ENCODE data around the gene KRT74. TPM values are rescaled to one million over a fixed set of nuclear protein-coding genes. Genes with fewer than 3 reads are reported as not detected.

KRT74 gene
- total and polyA plus RNA-seq, 2 of the 8 experiments (the other 6 are each of a cell fraction or from before 2014, with no cell fraction given) = not detected

GRCh38 chr12:52519826-52520662, 53.6 kb downstream of the KRT74 start, which contains the start of gene KRT5:
Gene KRT5, minus strand, starts transcription at chr12:52520394. Its CDS starts 98 bp downstream, at chr12:52520296.
- no peaks in the 10 kb centered on the region for H3K23me2 ChIP-seq (ENCODE audit: low read depth, low read length)
- no peak within 1 kb of the TSS for H3K18ac ChIP-seq (ENCODE audit: extremely low read depth, low read length)
- H4K5ac ChIP-seq (ENCODE audit: insufficient read length, low read depth, low read length) = no peak within 1 kb of the TSS
- H3K79me2 ChIP-seq (ENCODE audit: control insufficient read depth in 1 of 2, insufficient read depth in 2 of 2, low read length in 2 of 2) = no peaks in the 10 kb centered on the region
- H2BK20ac ChIP-seq (ENCODE audit: low read length) = no peak within 1 kb of the TSS
- no peak within 1 kb of the TSS for H3K9ac ChIP-seq (replicated peaks in 1 of 4; ENCODE audit: extremely low read depth in 1 of 4, low read depth in 3 of 4, low read length in 3 of 4)
- peak within 1 kb of the TSS; percentile 37; the same call in 1 of the 2 replicates for H2BK5ac ChIP-seq (ENCODE audit: low read depth, low read length)
- no peaks in the 10 kb centered on the region for H4K20me1 ChIP-seq (replicated peaks in 1 of 2; ENCODE audit: control insufficient read depth in 1 of 2, insufficient read depth in 2 of 2, low read length in 2 of 2)
- H3K4ac ChIP-seq (replicated peaks; ENCODE audit: insufficient read length, low read depth, low read length) = no peak within 1 kb of the TSS
- H3K4me1 ChIP-seq (replicated peaks in 1 of 4; ENCODE audit: control insufficient read depth in 3 of 4, insufficient read depth in 4 of 4, low read length in 3 of 4) = peaks cover 0 to 1% (median 0%) of the 10 kb centered on the region in 4 experiments; a peak in 1 of 7 replicates
- H3K79me1 ChIP-seq (ENCODE audit: low read depth, low read length) = no peaks in the 10 kb centered on the region
- H3K4me3 ChIP-seq (ENCODE audit: extremely low read depth in 1 of 4, insufficient read depth in 2 of 4, low read depth in 3 of 4, low read length in 4 of 4) = no peak within 1 kb of the TSS
- H3K23ac ChIP-seq (ENCODE audit: insufficient read length) = no peak within 1 kb of the TSS
- H2BK12ac ChIP-seq (ENCODE audit: low read depth, low read length) = no peak within 1 kb of the TSS
- TF ChIP-seq HDAC6 (IDR thresholded peaks at IDR 0.05; ENCODE audit: low read depth, low read length) (no peak), ATF3 (IDR thresholded peaks at IDR 0.05; ENCODE audit: insufficient read depth, low read depth, low read length) (no peak), EZH2 (IDR thresholded peaks at IDR 0.05; ENCODE audit: low read depth, low read length, severe bottlenecking) (no peak), EP300 (IDR thresholded peaks at IDR 0.05; ENCODE audit: borderline replicate concordance in 1 of 2, low read depth in 2 of 2, low read length in 2 of 2) (no peak)
- no peaks in the 10 kb centered on the region; a peak in 1 of 4 replicates for H3K9me3 ChIP-seq (ENCODE audit: insufficient read depth in 2 of 2, low read depth in 1 of 2, low read length in 1 of 2)
- FAIRE-seq (no peak), DNase-seq (ENCODE audit: low read depth in 1 of 2, low spot score in 2 of 2) (peak in 1 of 2 experiments; percentile 38)
- no peak within 1 kb of the TSS for H3K56ac ChIP-seq (replicated peaks; ENCODE audit: insufficient read length, low read depth, low read length)
- H3K36me3 ChIP-seq (ENCODE audit: control insufficient read depth in 2 of 4, insufficient read depth in 4 of 4, low read length in 3 of 4) = no peaks in the 10 kb centered on the region
- H3K27me3 ChIP-seq (replicated peaks in 1 of 4; ENCODE audit: control insufficient read depth in 3 of 4, extremely low read depth in 1 of 4, insufficient read depth in 3 of 4, low read length in 3 of 4) = no peaks in the 10 kb centered on the region
- H3K27ac ChIP-seq (ENCODE audit: low read depth, low read length) = no peak within 1 kb of the TSS
- ChIA-PET POLR2A (ENCODE audit: partially characterized antibody) (no interaction called here), CTCF (ENCODE audit: partially characterized antibody) (interaction anchor here (0.8 to 4.0 kb wide), 23 partner anchors 8 to 363 kb away, joined by 3 to 27 read pairs (median 4); no protein-coding TSS in a partner anchor)
- no peak within 1 kb of the TSS for H4K91ac ChIP-seq (replicated peaks; ENCODE audit: insufficient read length, low read length)
- no peak within 1 kb of the TSS for H2AFZ ChIP-seq (ENCODE audit: low read length)
- no peak within 1 kb of the TSS for H2AK5ac ChIP-seq (ENCODE audit: low read depth, low read length)
- H2BK120ac ChIP-seq (replicated peaks; ENCODE audit: low read depth, low read length) = no peak within 1 kb of the TSS
- 95% methylated on average over 29 of the region's 29 CpGs; no CpG with 5 or more reads in 1 of the 2 experiments for whole genome bisulfite sequencing, 2 experiments (ENCODE audit: extremely low coverage in 1 of 2, insufficient coverage in 1 of 2, insufficient read length in 1 of 2, insufficient replicate concordance in 2 of 2, low coverage in 1 of 2, low lambda C conversion rate in 2 of 2, missing lambda C conversion rate in 1 of 2)
- peak within 1 kb of the TSS; percentile 84 for H4K8ac ChIP-seq (ENCODE audit: extremely low read depth, insufficient read depth, low read length)
- no peak within 1 kb of the TSS for H3K14ac ChIP-seq (ENCODE audit: insufficient read length)
- no peak within 1 kb of the TSS for H2BK15ac ChIP-seq (ENCODE audit: low read length)
- no peak within 1 kb of the TSS for H3K4me2 ChIP-seq (ENCODE audit: insufficient read depth in 1 of 2, low read depth in 2 of 2, low read length in 2 of 2)
